Measurements from ENCODE around the gene FAHD2A.

DNA sequence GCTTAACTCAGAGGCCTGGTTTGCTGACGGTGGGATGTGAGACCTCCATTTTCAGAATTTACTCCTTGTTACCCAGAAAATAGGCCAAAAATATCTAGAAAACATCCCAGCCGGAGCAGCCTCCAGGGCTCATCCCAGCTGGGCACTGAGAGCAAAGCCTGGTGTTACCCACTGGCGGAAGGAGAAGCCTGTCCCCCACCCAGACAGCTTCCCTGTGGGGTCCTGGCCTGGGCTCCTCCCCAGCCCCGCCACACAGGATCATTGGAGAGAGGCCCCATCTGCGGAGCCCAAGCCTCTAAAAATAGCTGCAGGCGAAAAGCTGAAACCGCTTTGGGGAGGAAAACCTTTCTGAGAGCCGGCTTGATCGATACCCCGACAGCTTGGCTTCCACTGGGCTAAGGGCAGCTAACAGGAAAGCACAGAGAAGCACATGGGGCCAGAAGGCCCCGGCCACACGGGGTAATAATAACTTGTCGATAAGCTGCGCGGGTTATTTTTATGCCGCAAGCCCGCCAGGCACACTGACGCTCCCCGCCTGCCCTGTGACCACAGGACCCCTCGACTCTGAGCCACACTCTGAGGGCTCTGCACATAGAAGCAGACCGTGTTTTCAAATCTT lies 26.9 kb upstream of the FAHD2A start:
- TF ChIP-seq, protein P1, sequence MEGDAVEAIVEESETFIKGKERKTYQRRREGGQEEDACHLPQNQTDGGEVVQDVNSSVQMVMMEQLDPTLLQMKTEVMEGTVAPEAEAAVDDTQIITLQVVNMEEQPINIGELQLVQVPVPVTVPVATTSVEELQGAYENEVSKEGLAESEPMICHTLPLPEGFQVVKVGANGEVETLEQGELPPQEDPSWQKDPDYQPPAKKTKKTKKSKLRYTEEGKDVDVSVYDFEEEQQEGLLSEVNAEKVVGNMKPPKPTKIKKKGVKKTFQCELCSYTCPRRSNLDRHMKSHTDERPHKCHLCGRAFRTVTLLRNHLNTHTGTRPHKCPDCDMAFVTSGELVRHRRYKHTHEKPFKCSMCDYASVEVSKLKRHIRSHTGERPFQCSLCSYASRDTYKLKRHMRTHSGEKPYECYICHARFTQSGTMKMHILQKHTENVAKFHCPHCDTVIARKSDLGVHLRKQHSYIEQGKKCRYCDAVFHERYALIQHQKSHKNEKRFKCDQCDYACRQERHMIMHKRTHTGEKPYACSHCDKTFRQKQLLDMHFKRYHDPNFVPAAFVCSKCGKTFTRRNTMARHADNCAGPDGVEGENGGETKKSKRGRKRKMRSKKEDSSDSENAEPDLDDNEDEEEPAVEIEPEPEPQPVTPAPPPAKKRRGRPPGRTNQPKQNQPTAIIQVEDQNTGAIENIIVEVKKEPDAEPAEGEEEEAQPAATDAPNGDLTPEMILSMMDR (conservative IDR thresholded peaks at IDR 0.05; ENCODE audit: low read length), result no peak
- TF ChIP-seq EZH2phosphoT487 (IDR thresholded peaks at IDR 0.05; ENCODE audit: borderline replicate concordance), result no peak

Measured in Loucy (cell line).